ENCODE measurements around the gene DOC2B.

DOC2B gene

GRCh38 chr17:197352-197751 is 15.9 kb upstream of the DOC2B start:
- TF ChIP-seq CTCF (IDR thresholded peaks at IDR 0.05; ENCODE audit: low read depth, low read length), result no peak
- in situ Hi-C loops (cut with HindIII; ENCODE audit: low sequenced_read_pairs), result no loop called here

GRCh38 chr17:194828-195602 is 13.6 kb upstream of the DOC2B start:
- in situ Hi-C loops (cut with HindIII; ENCODE audit: low sequenced_read_pairs), result no loop called here
- no peak for DNase-seq (ENCODE audit: low read depth, low spot score)
- H3K4me3 ChIP-seq (ENCODE audit: low read depth, low read length), result no peak overlapping the region
- no peak for TF ChIP-seq CTCF (IDR thresholded peaks at IDR 0.05; ENCODE audit: low read depth, low read length)

More at GRCh38 chr17:197352-197751, 15.9 kb upstream of the DOC2B start:
- DNase-seq (ENCODE audit: low read depth, low spot score), result no peak
- no peak overlapping the region for H3K4me3 ChIP-seq (ENCODE audit: low read depth, low read length)

- H3K4me3 ChIP-seq (ENCODE audit: low read depth, low read length), result no peak overlapping the region
- in situ Hi-C loops (cut with HindIII; ENCODE audit: low sequenced_read_pairs), result no loop called here
- DNase-seq (ENCODE audit: low read depth, low spot score), result no peak
- no peak for TF ChIP-seq CTCF (IDR thresholded peaks at IDR 0.05; ENCODE audit: low read depth, low read length)
Observed at GRCh38 chr17:193841-194806, 12.7 kb upstream of the DOC2B start.

GRCh38 chr17:193426-193810 is 12.0 kb upstream of the DOC2B start:
- TF ChIP-seq CTCF (IDR thresholded peaks at IDR 0.05; ENCODE audit: low read depth, low read length), result no peak
- in situ Hi-C loops (cut with HindIII; ENCODE audit: low sequenced_read_pairs), result no loop called here
- DNase-seq (ENCODE audit: low read depth, low spot score), result no peak
- H3K4me3 ChIP-seq (ENCODE audit: low read depth, low read length), result no peak overlapping the region

- H3K4me3 ChIP-seq (ENCODE audit: low read depth, low read length), result no peak overlapping the region
- no peak for TF ChIP-seq CTCF (IDR thresholded peaks at IDR 0.05; ENCODE audit: low read depth, low read length)
- in situ Hi-C loops (cut with HindIII; ENCODE audit: low sequenced_read_pairs), result no loop called here
- no peak for DNase-seq (ENCODE audit: low read depth, low spot score)
Observed at GRCh38 chr17:192666-193425, 11.4 kb upstream of the DOC2B start.

GRCh38 chr17:189444-189843 is 8.0 kb upstream of the DOC2B start:
- DNase-seq (ENCODE audit: low read depth, low spot score), result no peak
- no peak overlapping the region for H3K4me3 ChIP-seq (ENCODE audit: low read depth, low read length)
- TF ChIP-seq CTCF (IDR thresholded peaks at IDR 0.05; ENCODE audit: low read depth, low read length), result no peak
- in situ Hi-C loops (cut with HindIII; ENCODE audit: low sequenced_read_pairs), result no loop called here

Data from astrocyte of the spinal cord (primary cell).